Keratinocyte (primary cell): ENCODE data around the gene PYGM. TPM values are rescaled to one million over a fixed set of nuclear protein-coding genes. Genes with fewer than 3 reads are reported as not detected.

Source experiments
- DNase-seq: peaks from one replicate; pipeline ENCODE4 v3.0.0-alpha.2; 2011; ENCODE audit warnings: low read depth, missing footprints, low spot score
- FAIRE-seq: peaks from 2 replicates; lab custom pipeline; 2011; peaks lifted over from hg19 to GRCh38; lab: Jason Lieb, UNC
- H2AFZ ChIP-seq: 2 replicates; pipeline ENCODE4 v1.6.0; 2012; ENCODE audit warnings: low read length, control low read depth, inconsistent platforms; ENCODE audit not compliant: control insufficient read depth
- H3K27ac ChIP-seq: 2 replicates; pipeline ENCODE4 v1.5.1; 2011; ENCODE audit warnings: low read length; ENCODE audit not compliant: control insufficient read depth, insufficient read depth
- H3K27me3 ChIP-seq: 3 replicates; pipeline ENCODE4 v1.6.0; 2011; ENCODE audit warnings: low read length; ENCODE audit not compliant: control insufficient read depth, insufficient read depth; ENCODE audit errors: extremely low read depth
- H3K36me3 ChIP-seq, 2 experiments: 2 replicates in 1 of 2; 3 replicates in 1 of 2; pipeline ENCODE4 v1.5.1; 2011; ENCODE audit warnings: low read length in 2 of 2, mild to moderate bottlenecking in 1 of 2; ENCODE audit not compliant: control insufficient read depth in 2 of 2, insufficient read depth in 2 of 2; ENCODE audit errors: extremely low read depth in 1 of 2
- H3K4me1 ChIP-seq: 3 replicates; pipeline ENCODE4 v1.5.1; 2011; ENCODE audit warnings: low read length; ENCODE audit not compliant: control insufficient read depth, insufficient read depth; ENCODE audit errors: extremely low read depth
- H3K4me2 ChIP-seq: 3 replicates; pipeline ENCODE4 v1.6.0; 2011; ENCODE audit warnings: low read depth, low read length; ENCODE audit not compliant: control insufficient read depth, insufficient read depth; ENCODE audit errors: extremely low read depth
- H3K4me3 ChIP-seq, 3 experiments: fragments of 200-600 bp in 1 of 3; sonication (generic) in 1 of 3; 2 replicates in 2 of 3; 3 replicates in 1 of 3; pipeline ENCODE4 v1.5.1; 2011 to 2016; ENCODE audit warnings: low read length in 3 of 3, mild to moderate bottlenecking in 3 of 3, control low read depth in 2 of 3, inconsistent platforms in 1 of 3, low read depth in 1 of 3, mixed read lengths in 1 of 3, mixed run types in 1 of 3, moderate library complexity in 1 of 3; ENCODE audit not compliant: control insufficient read depth in 2 of 3, insufficient read depth in 2 of 3; ENCODE audit errors: extremely low read depth in 1 of 3
- H3K79me2 ChIP-seq: 2 replicates; pipeline ENCODE4 v1.6.0; 2012; ENCODE audit warnings: low read length; ENCODE audit not compliant: control insufficient read depth, insufficient read depth
- H3K9ac ChIP-seq: 3 replicates; pipeline ENCODE4 v1.6.0; 2011; ENCODE audit warnings: low read length; ENCODE audit not compliant: control insufficient read depth, insufficient read depth; ENCODE audit errors: extremely low read depth
- H3K9me1 ChIP-seq: 3 replicates; pipeline ENCODE4 v1.6.0; 2011; ENCODE audit warnings: low read length; ENCODE audit not compliant: control insufficient read depth, insufficient read depth; ENCODE audit errors: extremely low read depth
- H3K9me3 ChIP-seq: 2 replicates; pipeline ENCODE4 v1.5.1; 2012; ENCODE audit warnings: low read depth, low read length; ENCODE audit not compliant: control insufficient read depth
- H4K20me1 ChIP-seq: 3 replicates; pipeline ENCODE4 v1.6.0; 2011; ENCODE audit warnings: low read length; ENCODE audit not compliant: control insufficient read depth, insufficient read depth; ENCODE audit errors: extremely low read depth
- CTCF ChIP-seq, 3 experiments: IDR thresholded peaks in 1 of 3; conservative IDR thresholded peaks in 1 of 3; optimal IDR thresholded peaks in 1 of 3; 2 replicates in 2 of 3; 3 replicates in 1 of 3; pipeline versions ENCODE3 to v1.5.1; 2011; ENCODE audit warnings: low read length in 3 of 3, mild to moderate bottlenecking in 3 of 3, moderate library complexity in 2 of 3, control low read depth in 1 of 3, inconsistent platforms in 1 of 3; ENCODE audit not compliant: insufficient read depth in 2 of 3; ENCODE audit errors: extremely low read depth in 1 of 3
- EZH2 ChIP-seq: IDR thresholded peaks from one replicate; pipeline ENCODE4 v1.6.1; 2012; ENCODE audit warnings: inconsistent platforms, mild to moderate bottlenecking, low read length, moderate library complexity
- dilution Hi-C: fragments of 300-500 bp; cut with MboI; formaldehyde crosslinking; loops from one replicate; pipeline ENCODE4 v1.7.0; 2020; ENCODE audit warnings: low sequenced_read_pairs; ENCODE audit not compliant: extremely low pct_ligation_motif_present
- polyA plus RNA-seq, 5 experiments: library from polyadenylated mRNA; depleted of rRNA in 3 of 5; stranded (reverse) in 3 of 5; stranded (forward) in 1 of 5; unstranded in 1 of 5; fragments of >200 nt; gene quantifications; 1 replicate in 1 of 5; 2 replicates in 3 of 5; 3 replicates in 1 of 5; pipeline versions ENCODE4 v1.2.1 to v1.2.3, GENCODE V29; 2011 to 2012; ENCODE audit warnings: missing spikeins in 2 of 5, low read depth in 1 of 5, low replicate concordance in 1 of 5

The PYGM gene
- polyA plus RNA-seq, 1 donor (not counting 4 experiments of a cell fraction or from before 2014, with no cell fraction given): 0.05 TPM

GRCh38 chr11:64745521-64746328 is 14.0 kb downstream of the PYGM start:
- Histone ChIP-seq H3K9ac (no peak overlapping the region), H3K27me3 (peaks cover 61% of the 10 kb centered on the region)

GRCh38 chr11:64745189-64745520 is 14.6 kb downstream of the PYGM start:
- dilution Hi-C loops: no loop called here
- Histone ChIP-seq H3K27ac (no peak overlapping the region), H3K27me3 (peaks cover 66% of the 10 kb centered on the region)

More at GRCh38 chr11:64745521-64746328, 14.0 kb downstream of the PYGM start:
- H4K20me1 ChIP-seq: no peaks in the 10 kb centered on the region
- TF ChIP-seq EZH2 (peak; percentile 93), CTCF (optimal IDR thresholded peaks at IDR 0.05 in 1 of 3, IDR thresholded peaks at IDR 0.05 in 1 of 3, conservative IDR thresholded peaks at IDR 0.05 in 1 of 3; ENCODE audit: extremely low read depth in 1 of 3, insufficient read depth in 2 of 3, low read length in 3 of 3) (no peak)
- H3K36me3 ChIP-seq: no peaks in the 10 kb centered on the region
- FAIRE-seq: no peak
- no peaks in the 10 kb centered on the region for H3K9me3 ChIP-seq
- H3K27ac ChIP-seq: no peak overlapping the region
- no peaks in the 10 kb centered on the region for H3K79me2 ChIP-seq
- peak overlapping the region; percentile 32 for H3K4me2 ChIP-seq
- H2AFZ ChIP-seq: no peak overlapping the region
- H3K4me1 ChIP-seq: peaks cover 28% of the 10 kb centered on the region
- dilution Hi-C loops: no loop called here
- H3K4me3 ChIP-seq: no peak overlapping the region
- no peak for DNase-seq
- H3K9me1 ChIP-seq: no peaks in the 10 kb centered on the region

More at GRCh38 chr11:64745189-64745520, 14.6 kb downstream of the PYGM start:
- Histone ChIP-seq H3K4me1 (peaks cover 28% of the 10 kb centered on the region), H3K79me2 (no peaks in the 10 kb centered on the region), H3K4me2 (peak overlapping the region; percentile 32), H4K20me1 (no peaks in the 10 kb centered on the region), H3K9ac (no peak overlapping the region), H3K36me3 (no peaks in the 10 kb centered on the region), H3K9me1 (no peaks in the 10 kb centered on the region), H3K4me3 (no peak overlapping the region), H2AFZ (no peak overlapping the region), H3K9me3 (no peaks in the 10 kb centered on the region)
- FAIRE-seq (no peak), DNase-seq (no peak)
- TF ChIP-seq CTCF (optimal IDR thresholded peaks at IDR 0.05 in 1 of 3, IDR thresholded peaks at IDR 0.05 in 1 of 3, conservative IDR thresholded peaks at IDR 0.05 in 1 of 3; ENCODE audit: extremely low read depth in 1 of 3, insufficient read depth in 2 of 3, low read length in 3 of 3) (no peak), EZH2 (peak; percentile 98)
